Body of pancreas (tissue), 4 donors: ENCODE data around the gene CLBA1. TPM values are rescaled to one million over a fixed set of nuclear protein-coding genes. Genes with fewer than 3 reads are reported as not detected.

Experiments
- ATAC-seq: fragments of 150-250 bp; one replicate; pipeline ENCODE4 v1.9.1; 2016
- DNase-seq, 4 donors: peaks; one replicate each; pipeline ENCODE4 v3.0.0-alpha.2; 2019
- H3K27ac ChIP-seq, 4 donors: fragments of 200-600 bp; sonication (generic); 1 replicate in 3 of 4; 2 replicates in 1 of 4; pipeline versions ENCODE4 v1.5.1 to v1.6.1; 2016 to 2019; ENCODE audit warnings: mild to moderate bottlenecking in 1 of 4, mixed read lengths in 1 of 4, moderate library complexity in 1 of 4
- H3K27me3 ChIP-seq, 2 donors: fragments of 200-600 bp; sonication (generic); one replicate each; pipeline ENCODE4 v1.6.0; 2016; ENCODE audit warnings: mild to moderate bottlenecking in 1 of 2
- H3K36me3 ChIP-seq, 2 donors: fragments of 200-600 bp; sonication (generic); replicated peaks in 1 of 2; 2 replicates each; pipeline ENCODE4 v1.5.1; 2016; ENCODE audit warnings: low read depth in 2 of 2; ENCODE audit not compliant: insufficient read depth in 1 of 2
- H3K4me1 ChIP-seq: fragments of 200-600 bp; sonication (generic); one replicate; pipeline ENCODE4 v1.6.0; 2016
- H3K4me3 ChIP-seq, 2 donors: fragments of 200-600 bp; sonication (generic); 1 replicate in 1 of 2; 2 replicates in 1 of 2; pipeline ENCODE4 v1.5.1; 2016 to 2019
- H3K9me3 ChIP-seq, 3 donors: fragments of 200-600 bp; sonication (generic); 1 replicate in 2 of 3; 2 replicates in 1 of 3; pipeline ENCODE4 v1.5.1; 2016
- POLR2A ChIP-seq, 3 donors: fragments of 450-650 bp; IDR thresholded peaks; one replicate each; pipeline ENCODE4 v1.6.1; 2016; ENCODE audit warnings: antibody characterized with exemption in 3 of 3, mild to moderate bottlenecking in 2 of 3
- WGBS, 2 donors: methylation state at CpG; one replicate each; pipeline ENCODE4 v1.1.5; 2017; 5-methylcytosine and 5-hydroxymethylcytosine counted together
- intact Hi-C: fragments of 100-400 bp; cut with DNase I; formaldehyde crosslinking; loops from one replicate; pipeline ENCODE4 v1.15.1; 2023
- total RNA-seq, 2 donors: library from RNA; depleted of rRNA; stranded (reverse); fragments of >200 nt; gene quantifications; one replicate each; pipeline ENCODE4 v1.1.0, GENCODE V29; 2016
- TF ChIP-seq, protein P1 (sequence below), 7 experiments: fragments of 450-650 bp in 4 of 7; fragments of 200-600 bp in 3 of 7; sonication (generic) in 3 of 7; IDR thresholded peaks; one replicate each; pipeline ENCODE4 v1.5.1; 2016 to 2019; ENCODE audit warnings: antibody characterized with exemption in 7 of 7

CLBA1 gene
- total RNA-seq, 2 donors from 2014 or later = 8.6 to 21.1 TPM

- intact Hi-C loops = loop anchor here (5.0 kb wide), 1 partner anchor 69 kb away; no protein-coding TSS in a partner anchor
- Histone ChIP-seq H3K27me3 (no peaks in the 10 kb centered on the region), H3K36me3 (no peaks in the 10 kb centered on the region), H3K9me3 (no peaks in the 10 kb centered on the region), H3K4me1 (peaks cover 74% of the 10 kb centered on the region), H3K27ac (no peak within 1 kb of the TSS), H3K4me3 (peak within 1 kb of the TSS in 1 of 2 donors; percentile 9)
- TF ChIP-seq, protein P1, sequence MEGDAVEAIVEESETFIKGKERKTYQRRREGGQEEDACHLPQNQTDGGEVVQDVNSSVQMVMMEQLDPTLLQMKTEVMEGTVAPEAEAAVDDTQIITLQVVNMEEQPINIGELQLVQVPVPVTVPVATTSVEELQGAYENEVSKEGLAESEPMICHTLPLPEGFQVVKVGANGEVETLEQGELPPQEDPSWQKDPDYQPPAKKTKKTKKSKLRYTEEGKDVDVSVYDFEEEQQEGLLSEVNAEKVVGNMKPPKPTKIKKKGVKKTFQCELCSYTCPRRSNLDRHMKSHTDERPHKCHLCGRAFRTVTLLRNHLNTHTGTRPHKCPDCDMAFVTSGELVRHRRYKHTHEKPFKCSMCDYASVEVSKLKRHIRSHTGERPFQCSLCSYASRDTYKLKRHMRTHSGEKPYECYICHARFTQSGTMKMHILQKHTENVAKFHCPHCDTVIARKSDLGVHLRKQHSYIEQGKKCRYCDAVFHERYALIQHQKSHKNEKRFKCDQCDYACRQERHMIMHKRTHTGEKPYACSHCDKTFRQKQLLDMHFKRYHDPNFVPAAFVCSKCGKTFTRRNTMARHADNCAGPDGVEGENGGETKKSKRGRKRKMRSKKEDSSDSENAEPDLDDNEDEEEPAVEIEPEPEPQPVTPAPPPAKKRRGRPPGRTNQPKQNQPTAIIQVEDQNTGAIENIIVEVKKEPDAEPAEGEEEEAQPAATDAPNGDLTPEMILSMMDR (IDR thresholded peaks at IDR 0.05) = no peak
- TF ChIP-seq POLR2A (IDR thresholded peaks at IDR 0.05) = no peak
- peak; percentile 75 to 85 (median 79) for DNase-seq
- WGBS, 2 donors = 7 to 8% methylated on average over 33 to 51 of the region's 111 CpGs
- peak; percentile 67 for ATAC-seq
These were observed 7.6 kb upstream of the CLBA1 start, which contains the start of gene AHNAK2 for GRCh38 chr14:104977681-104978653. Gene AHNAK2, minus strand, starts transcription at chr14:104978374. Its CDS starts 137 bp downstream, at chr14:104978237.

DNA sequence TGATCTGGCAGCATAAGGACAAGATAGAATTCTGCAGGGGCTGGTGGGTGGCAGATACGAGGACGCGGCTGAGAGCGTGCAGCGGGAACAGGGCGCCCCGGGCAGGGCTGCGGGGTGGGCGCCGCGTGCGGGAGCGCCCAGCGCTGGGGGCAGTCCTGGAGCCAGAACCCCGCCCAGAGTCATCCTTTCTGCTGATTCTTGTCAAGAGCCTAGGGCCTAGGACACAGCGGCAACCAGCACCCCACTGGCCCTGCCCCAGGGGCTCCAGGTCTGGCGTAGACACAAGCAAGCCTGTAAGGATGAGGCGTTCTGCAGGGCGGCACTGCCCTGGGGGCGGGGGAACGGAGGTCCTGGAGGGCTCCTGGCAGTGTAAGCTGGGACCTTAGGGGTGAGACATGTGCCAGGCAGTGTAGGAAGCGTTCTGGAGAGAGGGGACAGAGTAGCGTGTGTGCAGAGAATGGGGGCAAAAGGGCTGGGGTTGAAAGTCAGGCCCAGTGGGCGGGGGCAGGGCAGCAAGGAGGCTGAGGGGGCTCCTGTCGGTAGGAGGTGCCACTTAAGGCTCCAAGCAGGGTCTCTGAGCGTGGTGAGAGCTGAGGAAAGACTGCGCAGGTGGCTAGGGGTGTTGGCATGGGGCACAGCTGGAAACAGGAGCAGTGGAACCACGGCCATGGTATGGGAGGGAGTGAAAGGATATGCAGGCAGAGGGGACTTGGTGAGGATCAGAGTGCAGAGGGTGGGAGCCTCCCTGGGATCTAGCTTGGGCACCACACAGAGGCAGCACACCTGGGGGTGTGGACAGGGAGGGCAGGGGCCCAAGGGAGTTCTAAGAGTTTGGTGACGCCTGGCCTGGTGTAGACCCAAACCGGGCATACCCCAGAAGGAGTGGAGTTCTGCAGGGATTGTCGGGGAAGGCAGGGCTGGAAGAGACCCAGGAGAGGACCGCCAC is 6.6 kb upstream of the CLBA1 start:
- no peak for ATAC-seq
- H3K36me3 ChIP-seq = no peaks in the 10 kb centered on the region
- no peak for DNase-seq
- no peaks in the 10 kb centered on the region for H3K9me3 ChIP-seq
- H3K4me1 ChIP-seq = peaks cover 64% of the 10 kb centered on the region
- H3K4me3 ChIP-seq = no peak overlapping the region
- peak overlapping the region in 1 of 4 donors; percentile 61 for H3K27ac ChIP-seq
- TF ChIP-seq POLR2A (IDR thresholded peaks at IDR 0.05) = no peak
- TF ChIP-seq, protein P1 (IDR thresholded peaks at IDR 0.05) = no peak
- no peaks in the 10 kb centered on the region for H3K27me3 ChIP-seq
- intact Hi-C loops = loop anchor here (5.0 kb wide), 1 partner anchor 68 kb away; no protein-coding TSS in a partner anchor
- WGBS, 2 donors = 61 to 84% methylated on average over 26 to 30 of the region's 32 CpGs

DNA sequence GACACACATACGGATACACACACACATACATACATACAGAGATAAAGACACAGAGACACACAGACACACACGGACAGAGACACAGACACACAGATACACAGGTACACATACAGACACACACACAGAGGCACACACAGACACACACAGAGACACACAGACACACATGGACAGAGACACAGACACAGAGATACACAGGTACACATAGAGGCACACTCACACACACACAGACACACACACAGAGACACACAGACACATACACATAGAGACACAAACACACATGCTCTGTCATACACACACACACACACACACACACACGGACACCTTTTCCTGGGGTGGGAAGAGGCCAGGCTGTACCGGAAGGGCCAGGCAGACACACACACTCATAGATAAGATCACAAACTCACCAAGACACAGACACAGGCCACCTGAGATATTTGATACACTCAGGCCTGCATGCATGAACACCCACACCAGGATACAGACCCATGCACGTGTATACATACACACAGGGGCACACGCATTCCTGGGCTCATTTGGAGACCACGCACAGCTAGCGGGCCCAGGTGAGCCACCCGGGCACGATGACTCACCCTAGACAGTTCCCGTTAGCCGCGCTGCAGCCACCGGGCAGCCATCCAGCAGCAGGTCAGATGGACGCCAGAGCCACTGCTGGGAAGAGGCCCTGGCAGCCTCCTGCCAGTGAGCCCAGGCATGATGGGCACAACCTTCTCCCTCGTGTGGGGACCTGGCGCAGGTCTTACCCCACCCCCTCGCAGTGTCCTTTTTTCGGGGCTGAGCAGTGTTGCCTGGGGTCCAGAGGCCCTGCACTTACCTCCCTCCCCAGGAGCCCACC is 5.6 kb upstream of the CLBA1 start:
- H3K9me3 ChIP-seq = no peaks in the 10 kb centered on the region
- 45 to 54% methylated on average over 4 to 19 of the region's 19 CpGs for WGBS, 2 donors
- DNase-seq = peak; percentile 84 to 91 (median 87)
- no peak overlapping the region for H3K4me3 ChIP-seq
- ATAC-seq = peak; percentile 74
- H3K36me3 ChIP-seq = no peaks in the 10 kb centered on the region
- H3K27ac ChIP-seq = peak overlapping the region in 3 of 4 donors; percentile 25 to 64 (median 61)
- no peaks in the 10 kb centered on the region for H3K27me3 ChIP-seq
- TF ChIP-seq, protein P1 (IDR thresholded peaks at IDR 0.05) = no peak
- TF ChIP-seq POLR2A (IDR thresholded peaks at IDR 0.05) = no peak
- intact Hi-C loops = loop anchor here (5.0 kb wide), 1 partner anchor 67 kb away; no protein-coding TSS in a partner anchor
- peaks cover 54% of the 10 kb centered on the region for H3K4me1 ChIP-seq
